ENCODE results near the gene MXRA7. TPM values are rescaled to one million over a fixed set of nuclear protein-coding genes. Genes with fewer than 3 reads are reported as not detected.
A peak's percentile ranks its signal among the peaks of the same experiment; 100 is the strongest.

Gene MXRA7
- total RNA-seq, 4 donors from 2014 or later, result 24.3 to 43.0 (median 30.6) TPM

GRCh38 chr17:76643553-76644148, 67.1 kb downstream of the MXRA7 start, which contains the start of gene ST6GALNAC1:
ST6GALNAC1 (minus strand) TSS chr17:76643757; CDS start chr17:76643638, 119 bp downstream.
- TF ChIP-seq POLR2A (IDR thresholded peaks at IDR 0.05) (no peak), CTCF (IDR thresholded peaks at IDR 0.05 in 4 of 5, conservative IDR thresholded peaks at IDR 0.05 in 1 of 5) (no peak)
- intact Hi-C loops (cut with DNase I; ENCODE audit: low total_unique reads), result no loop called here
- H3K27ac ChIP-seq, result peak within 1 kb of the TSS in 2 of 4 donors; percentile 21 to 48
- in situ Hi-C loops (cut with MboI; ENCODE audit: low sequenced_read_pairs in 4 of 4), result no loop called here
- peak in 1 of 2 donors; percentile 42 for ATAC-seq
- H3K27me3 ChIP-seq, result no peaks in the 10 kb centered on the region
- no peak within 1 kb of the TSS for H3K4me3 ChIP-seq
- DNase-seq, result no peak
- no peaks in the 10 kb centered on the region for H3K36me3 ChIP-seq
- H3K9me3 ChIP-seq, result no peaks in the 10 kb centered on the region
- peaks cover 0 to 3% of the 10 kb centered on the region in 2 donors for H3K4me1 ChIP-seq

- Histone ChIP-seq H3K4me3 (no peak overlapping the region), H3K4me1 (peaks cover 0 to 3% of the 10 kb centered on the region in 2 donors), H3K9me3 (no peaks in the 10 kb centered on the region), H3K27ac (no peak overlapping the region), H3K27me3 (no peaks in the 10 kb centered on the region), H3K36me3 (no peaks in the 10 kb centered on the region)
- in situ Hi-C loops (cut with MboI; ENCODE audit: low sequenced_read_pairs in 4 of 4), result no loop called here
- ATAC-seq (no peak), DNase-seq (no peak)
- TF ChIP-seq POLR2A (IDR thresholded peaks at IDR 0.05) (no peak), CTCF (IDR thresholded peaks at IDR 0.05 in 4 of 5, conservative IDR thresholded peaks at IDR 0.05 in 1 of 5) (no peak)
- intact Hi-C loops (cut with DNase I; ENCODE audit: low total_unique reads), result no loop called here
Measured at GRCh38 chr17:76642994-76643393, 67.8 kb downstream of the MXRA7 start.

GRCh38 chr17:76642032-76642561, 68.7 kb downstream of the MXRA7 start:
- no peak for ATAC-seq
- Histone ChIP-seq H3K9me3 (no peaks in the 10 kb centered on the region), H3K27me3 (no peaks in the 10 kb centered on the region), H3K36me3 (no peaks in the 10 kb centered on the region), H3K4me1 (peaks cover 0 to 3% of the 10 kb centered on the region in 2 donors), H3K27ac (no peak overlapping the region), H3K4me3 (no peak overlapping the region)
- in situ Hi-C loops (cut with MboI; ENCODE audit: low sequenced_read_pairs in 4 of 4) (no loop called here), intact Hi-C loops (cut with DNase I; ENCODE audit: low total_unique reads) (no loop called here)
- no peak for TF ChIP-seq CTCF (IDR thresholded peaks at IDR 0.05 in 4 of 5, conservative IDR thresholded peaks at IDR 0.05 in 1 of 5)
- no peak for TF ChIP-seq POLR2A (IDR thresholded peaks at IDR 0.05)
- DNase-seq, result no peak

- intact Hi-C loops (cut with DNase I; ENCODE audit: low total_unique reads), result no loop called here
- no peak overlapping the region for H3K27ac ChIP-seq
- no peak overlapping the region for H3K4me3 ChIP-seq
- TF ChIP-seq CTCF (IDR thresholded peaks at IDR 0.05 in 4 of 5, conservative IDR thresholded peaks at IDR 0.05 in 1 of 5) (no peak), POLR2A (IDR thresholded peaks at IDR 0.05) (no peak)
- in situ Hi-C loops (cut with MboI; ENCODE audit: low sequenced_read_pairs in 4 of 4), result no loop called here
- no peaks in the 10 kb centered on the region for H3K9me3 ChIP-seq
- DNase-seq (no peak), ATAC-seq (no peak)
- H3K27me3 ChIP-seq, result no peaks in the 10 kb centered on the region
- no peaks in the 10 kb centered on the region for H3K36me3 ChIP-seq
- H3K4me1 ChIP-seq, result peaks cover 0 to 3% of the 10 kb centered on the region in 2 donors
Measured at GRCh38 chr17:76641501-76641900, 69.3 kb downstream of the MXRA7 start.

All from gastrocnemius medialis (tissue), 4 donors.